Suprapubic skin (tissue), 3 donors: ENCODE data around the gene TANC1.

Experiments used
- POLR2A ChIP-seq, 2 donors: fragments of 450-650 bp; IDR thresholded peaks; one replicate each; pipeline ENCODE4 v1.6.1; 2017; ENCODE audit warnings: antibody characterized with exemption in 2 of 2, mild to moderate bottlenecking in 2 of 2, moderate library complexity in 2 of 2
- TF ChIP-seq, protein P1 (sequence below), 2 donors: fragments of 200-600 bp in 1 of 2; fragments of 450-650 bp in 1 of 2; sonication (generic) in 1 of 2; IDR thresholded peaks; one replicate each; pipeline ENCODE4 v1.5.1; 2016 to 2019; ENCODE audit warnings: antibody characterized with exemption in 2 of 2, mild to moderate bottlenecking in 1 of 2, moderate library complexity in 1 of 2

GRCh38 chr2:159262904-159263303 is 294.5 kb downstream of the TANC1 start:
- TF ChIP-seq, protein P1, sequence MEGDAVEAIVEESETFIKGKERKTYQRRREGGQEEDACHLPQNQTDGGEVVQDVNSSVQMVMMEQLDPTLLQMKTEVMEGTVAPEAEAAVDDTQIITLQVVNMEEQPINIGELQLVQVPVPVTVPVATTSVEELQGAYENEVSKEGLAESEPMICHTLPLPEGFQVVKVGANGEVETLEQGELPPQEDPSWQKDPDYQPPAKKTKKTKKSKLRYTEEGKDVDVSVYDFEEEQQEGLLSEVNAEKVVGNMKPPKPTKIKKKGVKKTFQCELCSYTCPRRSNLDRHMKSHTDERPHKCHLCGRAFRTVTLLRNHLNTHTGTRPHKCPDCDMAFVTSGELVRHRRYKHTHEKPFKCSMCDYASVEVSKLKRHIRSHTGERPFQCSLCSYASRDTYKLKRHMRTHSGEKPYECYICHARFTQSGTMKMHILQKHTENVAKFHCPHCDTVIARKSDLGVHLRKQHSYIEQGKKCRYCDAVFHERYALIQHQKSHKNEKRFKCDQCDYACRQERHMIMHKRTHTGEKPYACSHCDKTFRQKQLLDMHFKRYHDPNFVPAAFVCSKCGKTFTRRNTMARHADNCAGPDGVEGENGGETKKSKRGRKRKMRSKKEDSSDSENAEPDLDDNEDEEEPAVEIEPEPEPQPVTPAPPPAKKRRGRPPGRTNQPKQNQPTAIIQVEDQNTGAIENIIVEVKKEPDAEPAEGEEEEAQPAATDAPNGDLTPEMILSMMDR (IDR thresholded peaks at IDR 0.05) = no peak
- TF ChIP-seq POLR2A (IDR thresholded peaks at IDR 0.05) = no peak
